Measurements from ENCODE around the gene BMP10.
"Not testable (repeated sequence)": the region's sequence is repeated elsewhere in the genome, so short reads cannot be mapped to it uniquely, and the experiment has no call there.

The BMP10 gene

DNA sequence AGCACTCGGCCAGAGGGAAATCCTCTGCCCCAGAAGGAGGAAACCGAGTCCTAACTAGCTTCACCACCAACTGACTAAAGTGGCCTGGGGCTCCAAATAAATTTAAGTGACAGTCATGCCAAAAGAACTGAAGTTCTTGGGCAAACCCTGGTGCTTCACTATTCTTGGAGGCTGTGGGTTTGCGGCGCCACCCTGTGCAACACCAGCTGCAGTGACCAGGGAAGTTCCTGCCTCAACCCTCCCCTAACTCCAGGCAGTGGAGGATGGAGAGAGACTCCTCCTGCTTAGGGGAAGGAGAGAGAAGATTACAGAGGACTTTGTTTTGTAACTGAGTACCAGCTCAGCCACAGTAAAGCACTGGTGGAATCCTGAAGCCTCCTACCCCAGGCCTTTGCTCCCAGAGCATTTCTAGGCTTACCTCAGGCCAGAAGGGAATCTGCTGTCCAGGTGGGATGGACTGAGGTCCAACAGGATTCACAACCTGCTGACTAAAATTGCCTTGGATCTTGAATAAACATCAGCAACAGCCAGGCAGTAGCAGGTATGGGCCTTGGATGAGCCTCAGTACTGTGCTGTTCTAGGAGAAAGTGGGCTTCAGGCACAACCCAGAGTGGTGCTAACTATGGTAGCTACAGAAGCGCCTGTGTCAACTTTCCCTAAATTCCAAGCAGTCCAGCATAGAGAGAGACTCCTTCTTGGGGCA lies 29.4 kb upstream of the BMP10 start:
- Histone ChIP-seq H4K91ac (ENCODE audit: low read depth, low read length, poor library complexity) (no peak overlapping the region), H3K14ac (ENCODE audit: low read length) (no peak overlapping the region), H3K27ac (replicated peaks; ENCODE audit: low read length) (no peak overlapping the region), H3K4ac (ENCODE audit: low read length) (no peak overlapping the region), H2BK5ac (ENCODE audit: low read length) (no peak overlapping the region), H2BK15ac (ENCODE audit: low read length) (no peak overlapping the region), H2BK12ac (ENCODE audit: low read length) (no peak overlapping the region), H3K27me3 (ENCODE audit: control insufficient read depth in 3 of 3, insufficient read depth in 3 of 3, low read depth in 1 of 3, low read length in 3 of 3) (no peaks in the 10 kb centered on the region), H3K36me3 (replicated peaks in 1 of 2; ENCODE audit: control insufficient read depth in 2 of 2, insufficient read depth in 2 of 2, low read length in 2 of 2) (no peaks in the 10 kb centered on the region), H3K4me3 (ENCODE audit: low read length in 2 of 2) (no peak overlapping the region), H3K23ac (ENCODE audit: low read depth, low read length, poor library complexity) (no peak overlapping the region), H2BK120ac (ENCODE audit: low read depth, low read length) (no peak overlapping the region), H2AFZ (ENCODE audit: low read length) (no peak overlapping the region), H4K8ac (ENCODE audit: low read depth, low read length) (no peak overlapping the region), H3K4me2 (ENCODE audit: insufficient read depth, low read length, poor library complexity, severe bottlenecking) (no peak overlapping the region), H2AK5ac (ENCODE audit: low read depth, low read length) (no peak overlapping the region), H3K9me3 (replicated peaks in 1 of 2; ENCODE audit: control insufficient read depth in 2 of 2, insufficient read depth in 1 of 2, low read depth in 1 of 2, low read length in 2 of 2) (peaks cover 0 to 6% of the 10 kb centered on the region in 2 donors), H3K79me1 (ENCODE audit: low read depth, low read length) (no peaks in the 10 kb centered on the region), H3K9ac (ENCODE audit: low read depth, low read length, poor library complexity) (no peak overlapping the region), H3K4me1 (ENCODE audit: control insufficient read depth in 2 of 2, insufficient read depth in 1 of 2, low read depth in 1 of 2, low read length in 2 of 2) (no peaks in the 10 kb centered on the region), H3K18ac (ENCODE audit: low read length) (no peak overlapping the region)
- no peak for DNase-seq (ENCODE audit: low spot score)
- WGBS, 2 donors (ENCODE audit: extremely low coverage in 2 of 2, insufficient read length in 2 of 2, insufficient replicate concordance in 1 of 2) = no CpG with 5 or more reads among the region's 5 CpGs

DNA sequence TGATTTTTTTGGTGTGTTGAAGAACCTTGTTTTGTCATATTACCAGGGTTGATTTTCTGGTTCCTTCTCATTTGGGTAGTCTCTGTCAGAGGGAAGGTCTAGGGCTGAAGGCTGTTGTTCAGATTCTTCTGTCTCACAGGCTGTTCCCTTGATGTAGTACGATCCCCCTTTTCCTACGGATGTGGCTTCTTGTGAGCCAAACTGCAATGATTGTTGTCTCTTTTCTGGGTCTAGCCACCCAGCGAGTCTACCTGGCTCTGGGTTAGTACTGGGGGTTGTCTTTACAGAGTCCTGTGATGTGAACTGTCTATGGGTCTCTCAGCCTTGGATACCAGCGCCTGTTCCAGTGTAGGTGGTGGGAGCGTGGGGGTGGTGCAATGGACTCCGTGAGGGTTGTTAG lies 24.8 kb upstream of the BMP10 start:
- DNase-seq (ENCODE audit: low spot score); H3K23ac ChIP-seq (ENCODE audit: low read depth, low read length, poor library complexity); H3K79me1 ChIP-seq (ENCODE audit: low read depth, low read length); H3K9ac ChIP-seq (ENCODE audit: low read depth, low read length, poor library complexity); H3K4me1 ChIP-seq (ENCODE audit: control insufficient read depth in 2 of 2, insufficient read depth in 1 of 2, low read depth in 1 of 2, low read length in 2 of 2); H2BK120ac ChIP-seq (ENCODE audit: low read depth, low read length); H3K4ac ChIP-seq (ENCODE audit: low read length); H3K4me3 ChIP-seq (ENCODE audit: low read length in 2 of 2); H2BK12ac ChIP-seq (ENCODE audit: low read length); H4K8ac ChIP-seq (ENCODE audit: low read depth, low read length); H2AK5ac ChIP-seq (ENCODE audit: low read depth, low read length); H4K91ac ChIP-seq (ENCODE audit: low read depth, low read length, poor library complexity); H3K14ac ChIP-seq (ENCODE audit: low read length); H3K9me3 ChIP-seq (replicated peaks in 1 of 2; ENCODE audit: control insufficient read depth in 2 of 2, insufficient read depth in 1 of 2, low read depth in 1 of 2, low read length in 2 of 2); H3K18ac ChIP-seq (ENCODE audit: low read length); H2BK15ac ChIP-seq (ENCODE audit: low read length); H3K27me3 ChIP-seq (ENCODE audit: control insufficient read depth in 3 of 3, insufficient read depth in 3 of 3, low read depth in 1 of 3, low read length in 3 of 3); H3K36me3 ChIP-seq (replicated peaks in 1 of 2; ENCODE audit: control insufficient read depth in 2 of 2, insufficient read depth in 2 of 2, low read length in 2 of 2); H3K4me2 ChIP-seq (ENCODE audit: insufficient read depth, low read length, poor library complexity, severe bottlenecking); H2AFZ ChIP-seq (ENCODE audit: low read length); H3K27ac ChIP-seq (replicated peaks; ENCODE audit: low read length); H2BK5ac ChIP-seq (ENCODE audit: low read length): not testable (repeated sequence)
- no CpG with 5 or more reads among the region's 6 CpGs for WGBS, 2 donors (ENCODE audit: extremely low coverage in 2 of 2, insufficient read length in 2 of 2, insufficient replicate concordance in 1 of 2)

DNA sequence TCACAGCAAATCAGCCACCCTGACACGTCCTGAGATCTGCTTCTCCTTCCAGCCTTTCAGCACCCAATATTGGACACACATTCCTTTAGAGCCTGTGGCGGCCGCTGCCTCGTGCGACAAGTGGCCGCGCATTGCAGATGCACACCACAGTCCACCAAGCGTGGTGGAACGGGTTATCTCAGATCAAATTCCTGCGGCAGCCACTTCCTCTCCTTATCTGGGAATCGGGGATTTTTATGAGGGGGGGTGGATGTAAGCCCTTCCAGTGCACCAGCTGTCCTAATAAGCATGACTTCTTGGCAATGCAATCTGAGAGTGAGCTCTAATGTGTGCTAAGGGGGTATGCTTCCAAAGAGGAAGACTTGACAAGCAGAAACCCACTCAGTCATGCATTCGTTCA lies 18.3 kb upstream of the BMP10 start:
- Histone ChIP-seq H2BK5ac (ENCODE audit: low read length) (no peak overlapping the region), H2BK15ac (ENCODE audit: low read length) (no peak overlapping the region), H3K79me1 (ENCODE audit: low read depth, low read length) (no peaks in the 10 kb centered on the region), H3K18ac (ENCODE audit: low read length) (peak overlapping the region; percentile 3), H3K9me3 (replicated peaks in 1 of 2; ENCODE audit: control insufficient read depth in 2 of 2, insufficient read depth in 1 of 2, low read depth in 1 of 2, low read length in 2 of 2) (no peaks in the 10 kb centered on the region), H3K36me3 (replicated peaks in 1 of 2; ENCODE audit: control insufficient read depth in 2 of 2, insufficient read depth in 2 of 2, low read length in 2 of 2) (no peaks in the 10 kb centered on the region), H3K14ac (ENCODE audit: low read length) (no peak overlapping the region), H3K4me2 (ENCODE audit: insufficient read depth, low read length, poor library complexity, severe bottlenecking) (no peak overlapping the region), H2AK5ac (ENCODE audit: low read depth, low read length) (no peak overlapping the region), H2BK12ac (ENCODE audit: low read length) (no peak overlapping the region), H4K8ac (ENCODE audit: low read depth, low read length) (no peak overlapping the region), H2AFZ (ENCODE audit: low read length) (no peak overlapping the region), H3K4ac (ENCODE audit: low read length) (no peak overlapping the region), H3K23ac (ENCODE audit: low read depth, low read length, poor library complexity) (no peak overlapping the region), H3K4me3 (ENCODE audit: low read length in 2 of 2) (no peak overlapping the region), H3K9ac (ENCODE audit: low read depth, low read length, poor library complexity) (no peak overlapping the region), H3K4me1 (ENCODE audit: control insufficient read depth in 2 of 2, insufficient read depth in 1 of 2, low read depth in 1 of 2, low read length in 2 of 2) (no peaks in the 10 kb centered on the region), H3K27me3 (ENCODE audit: control insufficient read depth in 3 of 3, insufficient read depth in 3 of 3, low read depth in 1 of 3, low read length in 3 of 3) (no peaks in the 10 kb centered on the region), H4K91ac (ENCODE audit: low read depth, low read length, poor library complexity) (no peak overlapping the region), H2BK120ac (ENCODE audit: low read depth, low read length) (no peak overlapping the region), H3K27ac (replicated peaks; ENCODE audit: low read length) (no peak overlapping the region)
- no peak for DNase-seq (ENCODE audit: low spot score)
- no CpG with 5 or more reads among the region's 12 CpGs for WGBS, 2 donors (ENCODE audit: extremely low coverage in 2 of 2, insufficient read length in 2 of 2, insufficient replicate concordance in 1 of 2)

DNA sequence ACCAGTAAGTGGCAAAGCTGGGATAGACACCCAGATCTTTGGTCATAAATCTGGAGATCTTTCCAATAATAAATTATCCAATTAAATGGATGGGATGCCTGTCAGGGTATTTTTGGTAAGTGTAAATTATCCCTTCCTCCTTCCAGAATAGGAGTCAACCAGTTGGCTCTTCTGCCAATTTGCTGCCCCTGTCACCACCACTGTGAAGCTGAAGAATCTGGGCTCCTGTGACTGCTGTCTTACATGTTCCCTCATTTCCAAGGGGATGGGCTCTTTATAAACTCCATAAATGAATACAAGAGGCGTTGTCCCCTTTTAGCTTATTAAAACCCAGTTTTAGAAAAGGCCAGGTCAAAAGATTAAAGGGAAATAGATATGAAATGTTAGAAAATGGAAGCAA lies 17.8 kb upstream of the BMP10 start:
- Histone ChIP-seq H3K14ac (ENCODE audit: low read length) (no peak overlapping the region), H2BK120ac (ENCODE audit: low read depth, low read length) (no peak overlapping the region), H4K91ac (ENCODE audit: low read depth, low read length, poor library complexity) (no peak overlapping the region), H2AFZ (ENCODE audit: low read length) (no peak overlapping the region), H3K18ac (ENCODE audit: low read length) (no peak overlapping the region), H2BK15ac (ENCODE audit: low read length) (no peak overlapping the region), H3K9ac (ENCODE audit: low read depth, low read length, poor library complexity) (no peak overlapping the region), H2BK12ac (ENCODE audit: low read length) (no peak overlapping the region), H3K27ac (replicated peaks; ENCODE audit: low read length) (no peak overlapping the region), H3K36me3 (replicated peaks in 1 of 2; ENCODE audit: control insufficient read depth in 2 of 2, insufficient read depth in 2 of 2, low read length in 2 of 2) (no peaks in the 10 kb centered on the region), H3K79me1 (ENCODE audit: low read depth, low read length) (no peaks in the 10 kb centered on the region), H3K4me2 (ENCODE audit: insufficient read depth, low read length, poor library complexity, severe bottlenecking) (no peak overlapping the region), H3K4me1 (ENCODE audit: control insufficient read depth in 2 of 2, insufficient read depth in 1 of 2, low read depth in 1 of 2, low read length in 2 of 2) (no peaks in the 10 kb centered on the region), H3K4ac (ENCODE audit: low read length) (no peak overlapping the region), H4K8ac (ENCODE audit: low read depth, low read length) (no peak overlapping the region), H3K27me3 (ENCODE audit: control insufficient read depth in 3 of 3, insufficient read depth in 3 of 3, low read depth in 1 of 3, low read length in 3 of 3) (no peaks in the 10 kb centered on the region), H3K4me3 (ENCODE audit: low read length in 2 of 2) (no peak overlapping the region), H2BK5ac (ENCODE audit: low read length) (no peak overlapping the region), H3K23ac (ENCODE audit: low read depth, low read length, poor library complexity) (no peak overlapping the region), H2AK5ac (ENCODE audit: low read depth, low read length) (no peak overlapping the region), H3K9me3 (replicated peaks in 1 of 2; ENCODE audit: control insufficient read depth in 2 of 2, insufficient read depth in 1 of 2, low read depth in 1 of 2, low read length in 2 of 2) (no peaks in the 10 kb centered on the region)
- WGBS, 2 donors (ENCODE audit: extremely low coverage in 2 of 2, insufficient read length in 2 of 2, insufficient replicate concordance in 1 of 2) = no CpG with 5 or more reads among the region's 1 CpG
- no peak for DNase-seq (ENCODE audit: low spot score)
